IPS-11a (cell line): Measurements from ENCODE around the gene PEF1.

Source experiments
- H3K4me3 ChIP-seq: one replicate; pipeline ENCODE4 v1.5.1; 2013; ENCODE audit warnings: low read depth, low read length, control low read depth

PEF1 gene

GRCh38 chr1:31655756-31656155 is 11.1 kb upstream of the PEF1 start:
- no peak overlapping the region for H3K4me3 ChIP-seq

DNA sequence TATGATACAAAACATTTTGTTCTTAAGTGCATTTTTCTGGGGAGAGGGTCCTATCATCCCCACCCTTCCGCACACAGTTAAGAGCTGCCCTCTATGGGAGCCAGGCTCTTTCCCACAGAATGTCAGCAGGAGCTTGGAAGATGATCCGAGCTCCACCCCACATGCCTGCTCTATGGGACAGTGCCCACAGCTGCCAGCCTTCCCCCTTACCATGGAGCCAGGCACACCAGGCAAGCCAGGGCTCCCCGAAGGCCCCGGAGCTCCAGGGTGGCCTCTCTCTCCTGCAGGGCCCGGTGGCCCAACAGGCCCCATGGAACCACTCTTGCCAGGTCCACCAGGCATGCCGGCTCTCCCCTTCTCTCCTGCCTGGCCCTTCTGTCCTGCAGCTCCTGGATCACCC is 10.4 kb upstream of the PEF1 start:
- H3K4me3 ChIP-seq, result no peak overlapping the region

- H3K4me3 ChIP-seq, result no peak overlapping the region
These were observed 9.7 kb upstream of the PEF1 start for GRCh38 chr1:31654474-31654776.

DNA sequence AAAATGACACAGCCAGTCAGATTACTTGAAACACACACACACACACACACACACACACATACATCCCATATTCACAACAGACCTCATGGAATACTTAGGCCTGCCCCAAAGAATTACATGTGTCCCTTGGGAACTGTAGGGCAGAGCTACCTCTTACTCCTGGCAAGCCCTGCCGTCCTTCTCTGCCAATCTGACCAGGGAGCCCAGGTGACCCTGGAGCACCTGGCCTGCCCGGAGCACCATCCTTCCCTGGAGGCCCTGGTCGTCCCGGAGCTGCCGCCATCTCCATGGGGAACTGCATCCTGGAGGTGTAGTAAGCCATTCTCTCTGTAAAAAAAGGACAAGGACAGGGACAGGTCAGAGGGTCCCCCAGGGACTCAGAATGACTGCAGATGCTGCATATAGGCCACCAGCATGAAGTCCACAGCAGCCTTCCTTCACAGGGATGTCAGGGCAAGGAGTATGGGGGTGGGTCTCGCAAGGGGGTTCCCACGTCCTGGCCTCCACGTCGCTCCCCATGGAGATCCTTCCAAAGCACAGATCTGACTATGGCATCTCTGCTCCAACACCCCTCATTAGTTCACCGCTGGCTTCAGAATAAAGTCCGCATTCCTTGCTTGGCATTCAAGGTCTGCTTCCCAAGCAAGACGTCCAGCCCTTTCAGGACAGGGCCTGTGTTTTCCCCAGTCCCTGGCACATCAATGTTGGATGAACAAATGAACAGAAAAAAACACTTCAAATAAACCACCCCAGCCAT is 9.2 kb upstream of the PEF1 start:
- H3K4me3 ChIP-seq, result no peak overlapping the region

- H3K4me3 ChIP-seq, result no peak overlapping the region
These were observed 8.3 kb upstream of the PEF1 start for GRCh38 chr1:31652891-31653499.

- no peak overlapping the region for H3K4me3 ChIP-seq
These were observed 7.1 kb upstream of the PEF1 start for GRCh38 chr1:31651766-31652165.

DNA sequence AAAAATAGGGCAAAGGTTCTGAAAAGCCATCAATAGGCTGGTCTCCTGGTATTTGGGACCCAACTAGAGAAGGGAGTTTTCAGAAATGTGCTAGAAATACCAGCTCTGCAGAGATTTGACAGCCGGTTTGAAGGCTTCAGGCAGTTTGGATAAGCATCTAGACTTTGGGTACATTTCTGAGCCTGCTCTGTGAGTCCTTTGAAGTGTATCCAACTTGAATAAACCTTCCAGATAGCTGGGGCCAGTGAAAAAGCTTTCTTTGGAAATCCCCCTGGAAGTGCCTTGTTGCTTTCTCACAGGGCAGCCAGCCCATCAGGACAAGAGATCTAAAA is 6.4 kb upstream of the PEF1 start:
- H3K4me3 ChIP-seq, result no peak overlapping the region

GRCh38 chr1:31650161-31651088 is 5.7 kb upstream of the PEF1 start:
- H3K4me3 ChIP-seq, result no peak overlapping the region

DNA sequence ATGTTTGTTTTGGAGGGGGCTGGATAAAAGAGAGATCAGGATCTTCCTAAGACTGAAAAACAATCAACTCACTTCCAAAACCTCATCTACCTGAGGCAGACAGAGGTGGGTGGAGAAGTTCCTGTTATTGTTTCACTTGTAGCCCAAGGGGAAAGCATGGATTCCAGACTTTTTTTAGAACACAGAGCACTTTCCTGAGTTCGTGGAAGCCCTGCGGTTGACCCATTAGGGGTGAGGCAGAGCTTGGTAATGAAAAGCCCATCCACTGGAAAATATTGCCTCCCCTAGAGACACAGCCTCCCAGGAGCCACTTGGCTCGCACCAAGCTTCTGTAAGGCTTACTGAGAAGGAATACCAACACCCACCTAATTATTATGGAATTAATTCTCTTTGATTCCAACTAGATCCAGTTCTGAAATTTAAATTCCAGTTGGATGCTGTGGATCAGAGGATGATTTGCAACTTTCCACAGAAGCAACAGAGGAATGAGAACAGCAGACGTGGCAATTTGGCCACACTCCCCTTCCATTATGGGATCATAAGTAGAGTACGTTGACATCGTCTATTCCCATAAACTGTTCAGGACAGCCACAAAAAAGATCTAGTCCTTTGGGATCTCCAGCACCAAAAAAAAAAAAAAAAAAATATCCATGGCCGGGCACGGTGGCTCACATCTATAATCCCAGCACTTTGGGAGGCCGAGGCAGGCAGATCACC is 4.1 kb upstream of the PEF1 start:
- no peak overlapping the region for H3K4me3 ChIP-seq

- H3K4me3 ChIP-seq, result no peak overlapping the region
These were observed 3.5 kb upstream of the PEF1 start for GRCh38 chr1:31648190-31648589.

GRCh38 chr1:31647106-31647505 is 2.4 kb upstream of the PEF1 start:
- H3K4me3 ChIP-seq, result no peak overlapping the region

GRCh38 chr1:31646259-31646960 is 1.7 kb upstream of the PEF1 start:
- H3K4me3 ChIP-seq, result no peak overlapping the region

DNA sequence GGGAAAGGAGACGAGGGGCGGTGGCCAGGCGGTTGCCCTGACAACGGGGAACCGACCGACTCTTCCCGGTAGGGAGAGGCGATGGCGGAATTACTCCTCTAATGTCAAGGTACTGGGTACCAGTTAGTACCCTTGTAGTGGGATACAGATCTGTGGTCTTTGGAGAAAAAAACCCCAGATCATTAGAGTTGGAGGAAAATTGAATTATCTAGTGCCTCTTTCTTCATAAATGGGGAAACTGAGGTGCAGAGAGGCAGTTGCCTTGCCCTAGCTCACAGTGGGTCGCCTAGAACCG is 545 bp upstream of the PEF1 start:
- peak overlapping the region; percentile 98 for H3K4me3 ChIP-seq

DNA sequence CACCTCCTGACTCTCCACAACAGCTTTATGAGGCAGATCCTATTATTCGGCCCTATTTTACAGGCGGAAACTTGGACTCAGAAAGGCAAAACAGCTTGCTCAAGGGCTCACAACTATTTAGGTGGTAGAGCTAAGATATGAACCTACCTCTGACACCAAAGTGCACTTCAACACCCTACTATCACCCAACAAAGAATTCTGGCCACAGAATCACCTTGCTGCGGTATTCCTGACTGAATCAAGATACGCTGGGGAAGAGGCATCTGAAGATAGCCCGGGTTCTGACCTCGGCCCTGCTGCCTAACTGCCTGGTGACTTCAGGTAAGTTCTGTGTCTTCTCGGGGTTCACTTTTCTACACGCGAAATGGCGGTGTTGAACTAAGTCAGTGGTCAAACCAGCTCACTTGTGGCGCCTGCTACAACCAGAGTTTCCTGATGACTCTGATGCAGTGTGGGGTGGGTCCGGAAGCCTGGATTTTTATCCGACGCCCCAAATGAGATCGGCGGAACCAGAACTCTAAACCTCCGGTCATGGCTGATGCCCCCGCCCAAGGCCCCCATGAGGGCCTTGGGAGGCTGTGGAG is 608 bp downstream of the PEF1 start:
- peak overlapping the region; percentile 98 for H3K4me3 ChIP-seq

GRCh38 chr1:31642897-31643296 is 1.8 kb downstream of the PEF1 start:
- no peak overlapping the region for H3K4me3 ChIP-seq

GRCh38 chr1:31642366-31642765 is 2.3 kb downstream of the PEF1 start:
- H3K4me3 ChIP-seq, result no peak overlapping the region

- no peak overlapping the region for H3K4me3 ChIP-seq
These were observed 3.7 kb downstream of the PEF1 start for GRCh38 chr1:31640964-31641363.

DNA sequence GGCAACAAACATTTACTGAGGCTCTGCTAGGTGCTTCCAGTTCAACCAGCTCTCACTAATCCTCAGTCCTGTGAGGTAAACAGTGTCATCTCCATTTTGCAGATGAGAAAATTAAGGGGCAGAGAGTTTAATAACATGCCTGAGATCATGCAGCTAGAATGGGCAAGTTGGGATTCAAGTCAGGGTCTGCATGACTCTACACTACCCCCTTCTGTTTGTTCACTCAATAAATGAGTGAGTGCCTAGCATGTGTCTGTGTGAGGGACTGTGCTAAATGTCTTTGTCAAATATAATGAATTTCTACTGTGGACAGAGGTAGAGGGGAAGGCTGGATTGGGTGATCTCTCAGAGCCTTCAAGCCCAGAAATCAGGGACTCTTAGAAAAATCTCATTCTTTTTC is 4.5 kb downstream of the PEF1 start:
- H3K4me3 ChIP-seq, result no peak overlapping the region

- H3K4me3 ChIP-seq, result no peak overlapping the region
These were observed 5.1 kb downstream of the PEF1 start for GRCh38 chr1:31639543-31639942.

GRCh38 chr1:31637915-31638673 is 6.6 kb downstream of the PEF1 start:
- H3K4me3 ChIP-seq, result no peak overlapping the region
